Fibroblast of lung (primary cell): Measurements from ENCODE around the gene TMEM43.

Experiments
- EZH2 ChIP-seq: IDR thresholded peaks from 2 replicates; pipeline ENCODE4 v1.5.1; 2012; ENCODE audit warnings: low read length, control low read depth, mild to moderate bottlenecking; ENCODE audit errors: missing control alignments
- TF ChIP-seq, protein P1 (sequence below), 2 donors: IDR thresholded peaks in 1 of 2; conservative IDR thresholded peaks in 1 of 2; 1 replicate in 1 of 2; 2 replicates in 1 of 2; pipeline ENCODE4 v1.5.1; 2011 to 2012; ENCODE audit warnings: low read length in 2 of 2, control low read depth in 1 of 2, inconsistent platforms in 1 of 2, low read depth in 1 of 2, mild to moderate bottlenecking in 1 of 2

DNA sequence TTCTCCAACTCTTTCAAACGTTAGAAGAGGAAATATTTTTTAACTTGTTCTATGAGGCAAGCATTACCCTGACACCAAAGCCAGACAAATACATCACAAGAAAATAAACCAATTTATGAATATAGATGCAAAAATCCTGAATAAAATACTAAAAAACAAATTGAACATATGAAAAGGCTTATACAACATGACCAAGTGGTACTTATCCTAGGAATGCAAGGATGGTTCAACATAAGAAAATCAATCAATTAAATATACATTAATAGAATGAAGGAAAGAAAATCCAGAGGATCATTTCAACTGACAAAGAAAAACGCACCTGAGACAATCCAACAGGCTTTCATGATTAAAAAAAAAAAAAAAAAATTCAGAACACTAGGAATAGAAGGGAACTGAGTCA, 36.4 kb downstream of the TMEM43 start:
- TF ChIP-seq, protein P1, sequence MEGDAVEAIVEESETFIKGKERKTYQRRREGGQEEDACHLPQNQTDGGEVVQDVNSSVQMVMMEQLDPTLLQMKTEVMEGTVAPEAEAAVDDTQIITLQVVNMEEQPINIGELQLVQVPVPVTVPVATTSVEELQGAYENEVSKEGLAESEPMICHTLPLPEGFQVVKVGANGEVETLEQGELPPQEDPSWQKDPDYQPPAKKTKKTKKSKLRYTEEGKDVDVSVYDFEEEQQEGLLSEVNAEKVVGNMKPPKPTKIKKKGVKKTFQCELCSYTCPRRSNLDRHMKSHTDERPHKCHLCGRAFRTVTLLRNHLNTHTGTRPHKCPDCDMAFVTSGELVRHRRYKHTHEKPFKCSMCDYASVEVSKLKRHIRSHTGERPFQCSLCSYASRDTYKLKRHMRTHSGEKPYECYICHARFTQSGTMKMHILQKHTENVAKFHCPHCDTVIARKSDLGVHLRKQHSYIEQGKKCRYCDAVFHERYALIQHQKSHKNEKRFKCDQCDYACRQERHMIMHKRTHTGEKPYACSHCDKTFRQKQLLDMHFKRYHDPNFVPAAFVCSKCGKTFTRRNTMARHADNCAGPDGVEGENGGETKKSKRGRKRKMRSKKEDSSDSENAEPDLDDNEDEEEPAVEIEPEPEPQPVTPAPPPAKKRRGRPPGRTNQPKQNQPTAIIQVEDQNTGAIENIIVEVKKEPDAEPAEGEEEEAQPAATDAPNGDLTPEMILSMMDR (conservative IDR thresholded peaks at IDR 0.05 in 1 of 2, IDR thresholded peaks at IDR 0.05 in 1 of 2; ENCODE audit: low read depth in 1 of 2, low read length in 2 of 2), result no peak
- no peak for TF ChIP-seq EZH2
